K562 (cell line): ENCODE measurements around the gene HNRNPDL. TPM values are rescaled to one million over a fixed set of nuclear protein-coding genes. Genes with fewer than 3 reads are reported as not detected.

ENCODE experiments used
- ATF6 ChIP-seq: sonication (generic); formaldehyde crosslinking; IDR thresholded peaks from 2 replicates; pipeline ENCODE4 v1.4.0; 2020; ENCODE audit warnings: mild to moderate bottlenecking, missing genetic modification reagents
- DIDO1 ChIP-seq: fragments of 450-650 bp; IDR thresholded peaks from 2 replicates; pipeline ENCODE4 v1.6.1; 2016; ENCODE audit warnings: low read depth, missing biosample characterization, missing genetic modification characterization
- FOXA1 ChIP-seq: fragments of 450-650 bp; IDR thresholded peaks from 2 replicates; pipeline ENCODE4 v1.6.1; 2016; ENCODE audit warnings: mild to moderate bottlenecking, borderline replicate concordance
- FOXA3 ChIP-seq, 2 experiments: fragments of 450-650 bp in 1 of 2; sonication (generic) in 1 of 2; formaldehyde crosslinking; IDR thresholded peaks in 1 of 2; conservative IDR thresholded peaks in 1 of 2; 2 replicates each; pipeline versions ENCODE4 v1.4.0 to v1.8.0; 2020 to 2022; ENCODE audit warnings: mild to moderate bottlenecking in 2 of 2, missing genetic modification reagents in 1 of 2
- GABPA ChIP-seq: fragments of 200-800 bp; sonication (Bioruptor generic); conservative IDR thresholded peaks from 2 replicates; pipeline ENCODE4 v1.6.1; 2016; ENCODE audit warnings: low read depth, missing genetic modification characterization, missing compliant biosample characterization
- HNRNPL ChIP-seq: fragments of 200-400 bp; formaldehyde crosslinking; IDR thresholded peaks from 2 replicates; pipeline ENCODE4 v1.6.1; 2017; ENCODE audit warnings: low read depth, mild to moderate bottlenecking, low read length
- KAT2B ChIP-seq: IDR thresholded peaks from one replicate; pipeline ENCODE4 v1.6.1; 2012; ENCODE audit warnings: low read depth, mild to moderate bottlenecking, control low read depth, inconsistent platforms, low read length, moderate library complexity
- KLF16 ChIP-seq: IDR thresholded peaks from 2 replicates; pipeline ENCODE4 v1.6.1; 2016; ENCODE audit warnings: antibody characterized with exemption
- MTA2 ChIP-seq: fragments of 450-650 bp; IDR thresholded peaks from 2 replicates; pipeline ENCODE4 v1.6.1; 2016; ENCODE audit warnings: low read depth
- MYNN ChIP-seq, 2 experiments: sonication (generic); formaldehyde crosslinking in 1 of 2; IDR thresholded peaks; 2 replicates each; pipeline versions ENCODE4 v1.5.0 to v1.6.1; 2016 to 2020; ENCODE audit warnings: antibody characterized with exemption in 1 of 2, missing genetic modification reagents in 1 of 2
- SMARCE1 ChIP-seq: fragments of 450-650 bp; IDR thresholded peaks from 2 replicates; pipeline ENCODE4 v1.7.1; 2016; ENCODE audit warnings: mild to moderate bottlenecking
- ZEB2 ChIP-seq: fragments of 450-650 bp; IDR thresholded peaks from 2 replicates; pipeline ENCODE4 v1.6.1; 2016
- ZNF274 ChIP-seq: IDR thresholded peaks from 2 replicates; pipeline ENCODE4 v1.6.1; 2011; ENCODE audit warnings: low read depth, mild to moderate bottlenecking, low read length, moderate library complexity, borderline replicate concordance
- ZNF561 ChIP-seq: fragments of 450-650 bp; formaldehyde crosslinking; conservative IDR thresholded peaks from 2 replicates; pipeline ENCODE4 v1.4.0; 2020; ENCODE audit warnings: mild to moderate bottlenecking, moderate library complexity
- polyA plus RNA-seq, 8 experiments: library from polyadenylated mRNA; depleted of rRNA in 4 of 8; stranded (reverse) in 5 of 8; unstranded in 3 of 8; fragments of >200 nt; fragmentation: Nextera tagmentation in 2 of 8; fragmentation: Illumina TruSeq in 1 of 8; extraction: Ambion mirVana in 2 of 8; extraction: Trizol in 1 of 8; gene quantifications; 2 replicates each; pipeline versions ENCODE4 v1.2.1 to v1.2.3, GENCODE V29; 2011 to 2014; ENCODE audit warnings: inconsistent platforms in 1 of 8, missing spikeins in 1 of 8
- total RNA-seq, 7 experiments: library from RNA; depleted of rRNA in 6 of 7; stranded (reverse); fragments of >200 nt in 6 of 7; fragmentation: Illumina TruSeq in 2 of 7; extraction: Trizol in 2 of 7; gene quantifications; 2 replicates each; pipeline versions ENCODE4 v1.2.1 to v1.2.3, GENCODE V29; 2011 to 2021; ENCODE audit warnings: low replicate concordance in 1 of 7
- TF ChIP-seq, protein P1 (sequence below): fragments of 450-650 bp; IDR thresholded peaks from 2 replicates; pipeline ENCODE4 v1.7.0; 2016; ENCODE audit warnings: borderline replicate concordance
- TF ChIP-seq, protein P2 (sequence below), 2 experiments: fragments of 450-650 bp; IDR thresholded peaks; 2 replicates each; pipeline ENCODE4 v1.6.1; 2018; ENCODE audit warnings: mild to moderate bottlenecking in 2 of 2, low read depth in 1 of 2; ENCODE audit not compliant: partially characterized antibody in 2 of 2

The HNRNPDL gene
- total and polyA plus RNA-seq, 9 of the 15 experiments (the other 6 are each of a cell fraction or from before 2014, with no cell fraction given) = 243 to 652 (median 351) TPM

DNA sequence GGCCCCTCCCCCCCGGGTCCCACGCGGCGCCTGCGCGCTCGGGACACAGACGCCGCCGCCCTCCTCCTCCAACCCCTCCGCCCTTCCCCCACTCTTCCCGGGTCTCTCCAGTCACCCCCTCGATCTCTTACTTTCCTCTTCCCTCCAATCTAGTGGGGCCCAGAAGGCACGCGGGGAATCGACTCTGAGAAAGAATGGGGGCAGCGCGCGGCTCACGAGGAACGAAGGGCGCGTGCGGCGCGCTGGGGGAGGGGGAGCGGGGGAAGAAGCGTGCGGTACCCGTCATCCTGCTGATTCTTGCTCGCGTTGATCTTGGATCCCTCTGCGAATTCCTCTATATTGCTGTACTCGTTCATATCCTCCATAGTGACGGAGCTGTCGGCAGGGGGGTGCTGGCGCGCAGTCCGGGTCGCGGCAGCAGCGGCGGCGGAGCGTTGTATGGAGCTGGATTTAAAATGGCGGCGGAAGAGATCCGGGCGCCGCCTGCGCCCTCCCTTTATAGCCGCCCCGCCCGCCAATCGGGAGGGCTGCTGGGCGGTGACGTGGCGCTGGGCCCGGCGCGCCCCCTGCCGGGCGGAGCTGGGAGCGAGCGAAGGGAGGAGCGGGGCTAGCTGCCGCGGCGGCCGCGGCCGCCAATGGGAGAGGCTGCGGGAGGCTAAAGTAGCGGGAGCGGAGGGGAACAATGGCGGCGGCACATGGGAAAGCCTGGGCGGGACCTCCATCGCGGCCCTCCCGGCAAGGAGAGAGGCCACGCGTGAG lies 1.1 kb downstream of the HNRNPDL start (continued):
- TF ChIP-seq KLF16 (no peak), FOXA3 (CRISPR knock-in tag; conservative IDR thresholded peaks at IDR 0.05 in 1 of 2, IDR thresholded peaks at IDR 0.05 in 1 of 2) (no peak), SMARCE1 (no peak), ZEB2 (no peak), DIDO1 (tag) (no peak), MTA2 (no peak), ATF6 (no peak), FOXA1 (no peak), MYNN (IDR thresholded peaks at IDR 0.05) (peak; percentile 30; the same call in 1 of the 2 replicates), MYNN (CRISPR knock-in tag; IDR thresholded peaks at IDR 0.05) (no peak), ZNF561 (CRISPR knock-in tag) (no peak), HNRNPL (no peak), GABPA (peak; percentile 20), KAT2B (no peak), ZNF274 (no peak)
- TF ChIP-seq, protein P1, sequence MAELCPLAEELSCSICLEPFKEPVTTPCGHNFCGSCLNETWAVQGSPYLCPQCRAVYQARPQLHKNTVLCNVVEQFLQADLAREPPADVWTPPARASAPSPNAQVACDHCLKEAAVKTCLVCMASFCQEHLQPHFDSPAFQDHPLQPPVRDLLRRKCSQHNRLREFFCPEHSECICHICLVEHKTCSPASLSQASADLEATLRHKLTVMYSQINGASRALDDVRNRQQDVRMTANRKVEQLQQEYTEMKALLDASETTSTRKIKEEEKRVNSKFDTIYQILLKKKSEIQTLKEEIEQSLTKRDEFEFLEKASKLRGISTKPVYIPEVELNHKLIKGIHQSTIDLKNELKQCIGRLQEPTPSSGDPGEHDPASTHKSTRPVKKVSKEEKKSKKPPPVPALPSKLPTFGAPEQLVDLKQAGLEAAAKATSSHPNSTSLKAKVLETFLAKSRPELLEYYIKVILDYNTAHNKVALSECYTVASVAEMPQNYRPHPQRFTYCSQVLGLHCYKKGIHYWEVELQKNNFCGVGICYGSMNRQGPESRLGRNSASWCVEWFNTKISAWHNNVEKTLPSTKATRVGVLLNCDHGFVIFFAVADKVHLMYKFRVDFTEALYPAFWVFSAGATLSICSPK = no peak
- TF ChIP-seq, protein P2, sequence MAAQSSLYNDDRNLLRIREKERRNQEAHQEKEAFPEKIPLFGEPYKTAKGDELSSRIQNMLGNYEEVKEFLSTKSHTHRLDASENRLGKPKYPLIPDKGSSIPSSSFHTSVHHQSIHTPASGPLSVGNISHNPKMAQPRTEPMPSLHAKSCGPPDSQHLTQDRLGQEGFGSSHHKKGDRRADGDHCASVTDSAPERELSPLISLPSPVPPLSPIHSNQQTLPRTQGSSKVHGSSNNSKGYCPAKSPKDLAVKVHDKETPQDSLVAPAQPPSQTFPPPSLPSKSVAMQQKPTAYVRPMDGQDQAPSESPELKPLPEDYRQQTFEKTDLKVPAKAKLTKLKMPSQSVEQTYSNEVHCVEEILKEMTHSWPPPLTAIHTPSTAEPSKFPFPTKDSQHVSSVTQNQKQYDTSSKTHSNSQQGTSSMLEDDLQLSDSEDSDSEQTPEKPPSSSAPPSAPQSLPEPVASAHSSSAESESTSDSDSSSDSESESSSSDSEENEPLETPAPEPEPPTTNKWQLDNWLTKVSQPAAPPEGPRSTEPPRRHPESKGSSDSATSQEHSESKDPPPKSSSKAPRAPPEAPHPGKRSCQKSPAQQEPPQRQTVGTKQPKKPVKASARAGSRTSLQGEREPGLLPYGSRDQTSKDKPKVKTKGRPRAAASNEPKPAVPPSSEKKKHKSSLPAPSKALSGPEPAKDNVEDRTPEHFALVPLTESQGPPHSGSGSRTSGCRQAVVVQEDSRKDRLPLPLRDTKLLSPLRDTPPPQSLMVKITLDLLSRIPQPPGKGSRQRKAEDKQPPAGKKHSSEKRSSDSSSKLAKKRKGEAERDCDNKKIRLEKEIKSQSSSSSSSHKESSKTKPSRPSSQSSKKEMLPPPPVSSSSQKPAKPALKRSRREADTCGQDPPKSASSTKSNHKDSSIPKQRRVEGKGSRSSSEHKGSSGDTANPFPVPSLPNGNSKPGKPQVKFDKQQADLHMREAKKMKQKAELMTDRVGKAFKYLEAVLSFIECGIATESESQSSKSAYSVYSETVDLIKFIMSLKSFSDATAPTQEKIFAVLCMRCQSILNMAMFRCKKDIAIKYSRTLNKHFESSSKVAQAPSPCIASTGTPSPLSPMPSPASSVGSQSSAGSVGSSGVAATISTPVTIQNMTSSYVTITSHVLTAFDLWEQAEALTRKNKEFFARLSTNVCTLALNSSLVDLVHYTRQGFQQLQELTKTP (IDR thresholded peaks at IDR 0.05; ENCODE audit: low read depth in 1 of 2, partially characterized antibody in 2 of 2) = no peak
